ENCODE data around the gene AKAP17A.
"Not testable (repeated sequence)": the region's sequence is repeated elsewhere in the genome, so short reads cannot be mapped to it uniquely, and the experiment has no call there.

The AKAP17A gene

GRCh38 chrX:1591102-1591862 is at the start of gene AKAP17A:
Gene AKAP17A, plus strand, starts transcription at chrX:1591604. Its CDS starts 1,859 bp downstream, at chrX:1593463.
- DNase-seq: peak; percentile 98

- no peak for DNase-seq
Observed at GRCh38 chrX:1542994-1543725, 48.2 kb upstream of the AKAP17A start.

- no peak for DNase-seq
Observed at GRCh38 chrX:1545776-1546408, 45.5 kb upstream of the AKAP17A start.

GRCh38 chrX:1546691-1547251 is 44.6 kb upstream of the AKAP17A start:
- DNase-seq: no peak

GRCh38 chrX:1551959-1552546 is 39.4 kb upstream of the AKAP17A start:
- no peak for DNase-seq

- DNase-seq: peak; percentile 81
Observed at GRCh38 chrX:1554469-1555210, 36.8 kb upstream of the AKAP17A start.

GRCh38 chrX:1555370-1555769 is 36.0 kb upstream of the AKAP17A start:
- no peak for DNase-seq

GRCh38 chrX:1557442-1557841 is 34.0 kb upstream of the AKAP17A start:
- DNase-seq: not testable (repeated sequence)

GRCh38 chrX:1558761-1559468 is 32.5 kb upstream of the AKAP17A start:
- no peak for DNase-seq

- no peak for DNase-seq
Observed at GRCh38 chrX:1561164-1561563, 30.2 kb upstream of the AKAP17A start.

- DNase-seq: not testable (repeated sequence)
Observed at GRCh38 chrX:1564077-1564476, 27.3 kb upstream of the AKAP17A start.

GRCh38 chrX:1564750-1565683 is 26.4 kb upstream of the AKAP17A start:
- DNase-seq: no peak

- not testable (repeated sequence) for DNase-seq
Observed at GRCh38 chrX:1574181-1574580, 17.2 kb upstream of the AKAP17A start.

- peak; percentile 53 for DNase-seq
Observed at GRCh38 chrX:1576201-1576992, 15.0 kb upstream of the AKAP17A start.

- no peak for DNase-seq
Observed at GRCh38 chrX:1577845-1578244, 13.6 kb upstream of the AKAP17A start.

GRCh38 chrX:1578511-1579173 is 12.8 kb upstream of the AKAP17A start:
- DNase-seq: no peak

GRCh38 chrX:1581132-1581531 is 10.3 kb upstream of the AKAP17A start:
- DNase-seq: peak; percentile 83

- DNase-seq: peak; percentile 68
Observed at GRCh38 chrX:1582686-1583437, 8.5 kb upstream of the AKAP17A start.

Measured in CD4-positive, alpha-beta T cell treated with Interleukin-10 for 1 hour (primary cell).